Body of pancreas (tissue), 4 donors: ENCODE measurements around the gene NOL12. TPM values are rescaled to one million over a fixed set of nuclear protein-coding genes. Genes with fewer than 3 reads are reported as not detected.

Experiments
- ATAC-seq: fragments of 150-250 bp; one replicate; pipeline ENCODE4 v1.9.1; 2016
- DNase-seq, 4 donors: peaks; one replicate each; pipeline ENCODE4 v3.0.0-alpha.2; 2019
- H3K27ac ChIP-seq, 4 donors: fragments of 200-600 bp; sonication (generic); 1 replicate in 3 of 4; 2 replicates in 1 of 4; pipeline versions ENCODE4 v1.5.1 to v1.6.1; 2016 to 2019; ENCODE audit warnings: mild to moderate bottlenecking in 1 of 4, mixed read lengths in 1 of 4, moderate library complexity in 1 of 4
- H3K27me3 ChIP-seq, 2 donors: fragments of 200-600 bp; sonication (generic); one replicate each; pipeline ENCODE4 v1.6.0; 2016; ENCODE audit warnings: mild to moderate bottlenecking in 1 of 2
- H3K36me3 ChIP-seq, 2 donors: fragments of 200-600 bp; sonication (generic); replicated peaks in 1 of 2; 2 replicates each; pipeline ENCODE4 v1.5.1; 2016; ENCODE audit warnings: low read depth in 2 of 2; ENCODE audit not compliant: insufficient read depth in 1 of 2
- H3K4me1 ChIP-seq: fragments of 200-600 bp; sonication (generic); one replicate; pipeline ENCODE4 v1.6.0; 2016
- H3K4me3 ChIP-seq, 2 donors: fragments of 200-600 bp; sonication (generic); 1 replicate in 1 of 2; 2 replicates in 1 of 2; pipeline ENCODE4 v1.5.1; 2016 to 2019
- H3K9me3 ChIP-seq, 3 donors: fragments of 200-600 bp; sonication (generic); 1 replicate in 2 of 3; 2 replicates in 1 of 3; pipeline ENCODE4 v1.5.1; 2016
- POLR2A ChIP-seq, 3 donors: fragments of 450-650 bp; IDR thresholded peaks; one replicate each; pipeline ENCODE4 v1.6.1; 2016; ENCODE audit warnings: antibody characterized with exemption in 3 of 3, mild to moderate bottlenecking in 2 of 3
- WGBS, 2 donors: methylation state at CpG; one replicate each; pipeline ENCODE4 v1.1.5; 2017; 5-methylcytosine and 5-hydroxymethylcytosine counted together
- intact Hi-C: fragments of 100-400 bp; cut with DNase I; formaldehyde crosslinking; loops from one replicate; pipeline ENCODE4 v1.15.1; 2023
- total RNA-seq, 2 donors: library from RNA; depleted of rRNA; stranded (reverse); fragments of >200 nt; gene quantifications; one replicate each; pipeline ENCODE4 v1.1.0, GENCODE V29; 2016
- TF ChIP-seq, protein P1 (sequence below), 7 experiments: fragments of 450-650 bp in 4 of 7; fragments of 200-600 bp in 3 of 7; sonication (generic) in 3 of 7; IDR thresholded peaks; one replicate each; pipeline ENCODE4 v1.5.1; 2016 to 2019; ENCODE audit warnings: antibody characterized with exemption in 7 of 7

Gene NOL12
- total RNA-seq, 2 donors from 2014 or later: 10.4 to 19.1 TPM

DNA sequence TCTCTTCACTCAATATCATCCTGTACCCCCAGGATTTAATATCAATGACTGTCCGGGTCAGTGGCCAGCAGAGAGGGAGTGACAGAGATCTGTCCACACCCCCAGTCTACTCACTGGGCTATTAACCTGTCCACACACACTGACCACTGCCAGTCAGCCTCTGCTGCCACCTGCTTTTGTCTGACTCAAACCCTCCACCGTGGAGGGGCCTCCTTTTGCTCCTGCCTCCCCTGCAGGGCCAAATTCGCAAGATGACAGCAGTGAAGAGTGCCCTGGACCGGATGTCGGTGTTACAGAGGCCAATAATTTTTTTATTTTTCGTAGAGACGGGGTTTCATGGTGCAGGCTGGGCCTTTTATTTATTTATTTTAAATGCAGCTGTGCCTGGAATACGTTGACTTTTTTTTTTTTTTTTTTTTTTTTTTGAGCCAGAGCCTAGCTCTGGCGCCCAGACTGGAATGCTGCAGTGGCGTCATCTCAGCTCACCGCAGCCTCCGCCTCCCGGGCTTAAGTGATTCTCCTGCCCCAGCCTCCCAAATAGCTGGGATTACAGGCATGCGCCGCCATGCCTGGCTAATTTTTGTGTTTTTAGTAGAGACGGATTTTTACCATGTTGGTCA is 22.5 kb upstream of the NOL12 start:
- H3K4me3 ChIP-seq: no peak overlapping the region
- intact Hi-C loops: no loop called here
- WGBS, 2 donors: 82 to 88% methylated on average over 15 to 16 of the region's 16 CpGs
- DNase-seq (no peak), ATAC-seq (no peak)
- no peaks in the 10 kb centered on the region for H3K36me3 ChIP-seq
- H3K27ac ChIP-seq: no peak overlapping the region
- H3K9me3 ChIP-seq: no peaks in the 10 kb centered on the region
- TF ChIP-seq POLR2A (IDR thresholded peaks at IDR 0.05): no peak
- TF ChIP-seq, protein P1, sequence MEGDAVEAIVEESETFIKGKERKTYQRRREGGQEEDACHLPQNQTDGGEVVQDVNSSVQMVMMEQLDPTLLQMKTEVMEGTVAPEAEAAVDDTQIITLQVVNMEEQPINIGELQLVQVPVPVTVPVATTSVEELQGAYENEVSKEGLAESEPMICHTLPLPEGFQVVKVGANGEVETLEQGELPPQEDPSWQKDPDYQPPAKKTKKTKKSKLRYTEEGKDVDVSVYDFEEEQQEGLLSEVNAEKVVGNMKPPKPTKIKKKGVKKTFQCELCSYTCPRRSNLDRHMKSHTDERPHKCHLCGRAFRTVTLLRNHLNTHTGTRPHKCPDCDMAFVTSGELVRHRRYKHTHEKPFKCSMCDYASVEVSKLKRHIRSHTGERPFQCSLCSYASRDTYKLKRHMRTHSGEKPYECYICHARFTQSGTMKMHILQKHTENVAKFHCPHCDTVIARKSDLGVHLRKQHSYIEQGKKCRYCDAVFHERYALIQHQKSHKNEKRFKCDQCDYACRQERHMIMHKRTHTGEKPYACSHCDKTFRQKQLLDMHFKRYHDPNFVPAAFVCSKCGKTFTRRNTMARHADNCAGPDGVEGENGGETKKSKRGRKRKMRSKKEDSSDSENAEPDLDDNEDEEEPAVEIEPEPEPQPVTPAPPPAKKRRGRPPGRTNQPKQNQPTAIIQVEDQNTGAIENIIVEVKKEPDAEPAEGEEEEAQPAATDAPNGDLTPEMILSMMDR (IDR thresholded peaks at IDR 0.05): no peak
- H3K27me3 ChIP-seq: no peaks in the 10 kb centered on the region
- H3K4me1 ChIP-seq: peaks cover 25% of the 10 kb centered on the region

DNA sequence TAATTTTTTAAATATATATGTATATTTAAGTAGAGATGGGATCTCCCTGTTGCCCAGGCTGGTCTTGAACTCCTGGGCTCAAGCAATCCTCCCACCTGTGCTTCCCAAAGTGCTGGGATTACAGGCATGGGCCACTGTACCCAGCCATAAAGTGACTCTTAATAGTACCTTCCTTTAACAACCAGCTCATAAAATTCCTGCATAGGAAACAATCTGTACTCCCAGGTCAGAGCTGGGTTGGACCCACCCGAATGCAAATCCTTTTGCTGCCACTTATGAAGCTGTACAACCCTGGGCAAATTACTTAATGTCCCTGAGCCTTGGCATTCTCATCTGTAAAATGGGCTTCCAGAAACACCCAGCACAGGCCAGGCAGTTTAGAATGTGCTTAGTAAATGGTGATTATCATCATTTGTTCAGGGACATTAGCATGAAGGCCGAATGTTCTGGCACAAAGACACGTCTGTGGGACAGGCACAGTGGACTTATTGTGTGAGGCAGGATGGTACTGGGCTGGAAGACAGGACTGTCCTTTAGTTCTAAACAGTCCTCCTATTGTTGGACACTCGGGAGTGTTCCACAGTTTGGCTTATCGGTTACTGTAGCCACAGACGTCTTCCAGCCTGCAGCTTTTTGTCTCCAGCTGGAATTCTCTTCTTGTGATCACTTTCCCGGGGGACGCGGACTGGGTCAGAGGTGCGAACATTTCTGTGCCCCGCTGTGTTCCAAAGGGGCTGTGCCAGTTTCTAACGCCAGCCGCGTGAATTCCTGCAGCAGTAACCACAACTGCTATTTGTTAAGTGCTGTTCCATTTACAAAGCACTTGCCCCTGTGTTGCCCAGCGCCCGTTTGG is 21.7 kb upstream of the NOL12 start:
- whole genome bisulfite sequencing, 2 donors: 56 to 57% methylated on average over 11 to 16 of the region's 16 CpGs
- DNase-seq: no peak
- no peak overlapping the region for H3K27ac ChIP-seq
- intact Hi-C loops: no loop called here
- no peak for ATAC-seq
- peaks cover 22% of the 10 kb centered on the region for H3K4me1 ChIP-seq
- no peak overlapping the region for H3K4me3 ChIP-seq
- H3K27me3 ChIP-seq: no peaks in the 10 kb centered on the region
- no peaks in the 10 kb centered on the region for H3K9me3 ChIP-seq
- H3K36me3 ChIP-seq: no peaks in the 10 kb centered on the region
- TF ChIP-seq, protein P1 (IDR thresholded peaks at IDR 0.05): no peak
- no peak for TF ChIP-seq POLR2A (IDR thresholded peaks at IDR 0.05)

- intact Hi-C loops: no loop called here
- H3K36me3 ChIP-seq: no peaks in the 10 kb centered on the region
- no peaks in the 10 kb centered on the region for H3K9me3 ChIP-seq
- no peak for DNase-seq
- H3K27me3 ChIP-seq: no peaks in the 10 kb centered on the region
- WGBS, 2 donors: 93% methylated on average over 23 of the region's 24 CpGs; no CpG with 5 or more reads in 1 of the 2 donors
- no peak for ATAC-seq
- H3K27ac ChIP-seq: no peak overlapping the region
- TF ChIP-seq, protein P1 (IDR thresholded peaks at IDR 0.05): no peak
- TF ChIP-seq POLR2A (IDR thresholded peaks at IDR 0.05): no peak
- no peak overlapping the region for H3K4me3 ChIP-seq
- peaks cover 12% of the 10 kb centered on the region for H3K4me1 ChIP-seq
These were observed 20.7 kb upstream of the NOL12 start for GRCh38 chr22:37665487-37665886.

DNA sequence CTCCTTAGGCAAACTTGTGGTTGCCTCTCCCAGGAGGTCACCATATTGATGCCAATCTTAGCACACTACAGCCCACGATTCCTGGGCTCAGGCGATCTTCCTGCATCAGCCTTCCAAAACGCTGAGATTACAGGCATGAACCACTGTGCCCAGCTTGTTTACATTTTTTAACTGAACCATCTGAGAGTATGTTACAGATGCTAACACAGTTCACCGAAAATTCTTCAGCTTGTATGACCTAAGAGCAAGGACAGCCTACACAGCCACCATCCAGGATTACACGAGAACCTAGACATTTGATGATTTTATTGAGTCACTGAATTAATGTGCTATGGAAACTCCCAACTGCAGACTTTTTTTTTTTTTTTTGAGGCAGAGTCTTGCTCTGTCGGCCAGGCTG is 16.6 kb upstream of the NOL12 start:
- intact Hi-C loops: no loop called here
- H3K36me3 ChIP-seq: no peaks in the 10 kb centered on the region
- H3K27me3 ChIP-seq: no peaks in the 10 kb centered on the region
- H3K4me3 ChIP-seq: no peak overlapping the region
- H3K27ac ChIP-seq: no peak overlapping the region
- TF ChIP-seq, protein P1 (IDR thresholded peaks at IDR 0.05): no peak
- no peak for TF ChIP-seq POLR2A (IDR thresholded peaks at IDR 0.05)
- WGBS, 2 donors: 65 to 76% methylated on average over 6 of the region's 6 CpGs
- H3K4me1 ChIP-seq: peaks cover 6% of the 10 kb centered on the region
- ATAC-seq (no peak), DNase-seq (no peak)
- H3K9me3 ChIP-seq: no peaks in the 10 kb centered on the region
